Stomach smooth muscle (tissue), 2 donors: ENCODE results near the gene CLASP1.
A peak's percentile ranks its signal among the peaks of the same experiment; 100 is the strongest.
"Not testable (repeated sequence)": the region's sequence is repeated elsewhere in the genome, so short reads cannot be mapped to it uniquely, and the experiment has no call there.

Experiments
- H3K27ac ChIP-seq: one replicate; pipeline ENCODE4 v1.7.0; 2013; ENCODE audit warnings: mild to moderate bottlenecking, low read length, inconsistent platforms
- H3K27me3 ChIP-seq, 2 donors: one replicate each; pipeline ENCODE4 v1.7.0; 2013; ENCODE audit warnings: low read length in 2 of 2; ENCODE audit not compliant: insufficient read depth in 2 of 2, control insufficient read depth in 1 of 2
- H3K36me3 ChIP-seq, 2 donors: one replicate each; pipeline ENCODE4 v1.7.0; 2013; ENCODE audit warnings: low read length in 2 of 2; ENCODE audit not compliant: control insufficient read depth in 2 of 2, insufficient read depth in 2 of 2
- H3K4me1 ChIP-seq: one replicate; pipeline ENCODE4 v1.7.0; 2013; ENCODE audit warnings: low read length; ENCODE audit not compliant: control insufficient read depth, insufficient read depth
- H3K4me3 ChIP-seq, 2 donors: one replicate each; pipeline ENCODE4 v1.7.0; 2013; ENCODE audit warnings: low read length in 2 of 2
- H3K9ac ChIP-seq, 2 donors: one replicate each; pipeline ENCODE4 v1.7.0; 2013; ENCODE audit warnings: low read length in 2 of 2, mild to moderate bottlenecking in 1 of 2
- H3K9me3 ChIP-seq, 2 donors: one replicate each; pipeline ENCODE4 v1.7.0; 2013; ENCODE audit warnings: low read length in 2 of 2; ENCODE audit not compliant: control insufficient read depth in 2 of 2
- donor health status: healthy.
- donor health status: Pancreatic carcinoma.

The CLASP1 gene

GRCh38 chr2:121486191-121486790, 163.0 kb downstream of the CLASP1 start:
- Histone ChIP-seq H3K27ac (no peak overlapping the region), H3K9ac (no peak overlapping the region), H3K4me1 (no peaks in the 10 kb centered on the region), H3K27me3 (no peaks in the 10 kb centered on the region), H3K36me3 (no peaks in the 10 kb centered on the region), H3K9me3 (no peaks in the 10 kb centered on the region), H3K4me3 (no peak overlapping the region)

- H3K27me3 ChIP-seq: no peaks in the 10 kb centered on the region
- H3K4me3 ChIP-seq: no peak overlapping the region
- no peaks in the 10 kb centered on the region for H3K36me3 ChIP-seq
- H3K27ac ChIP-seq: no peak overlapping the region
- H3K9ac ChIP-seq: no peak overlapping the region
- peaks cover 9% of the 10 kb centered on the region for H3K4me1 ChIP-seq
- H3K9me3 ChIP-seq: no peaks in the 10 kb centered on the region
Measured at GRCh38 chr2:121485039-121485438, 164.2 kb downstream of the CLASP1 start.

GRCh38 chr2:121483846-121484245, 165.4 kb downstream of the CLASP1 start:
- H3K27me3 ChIP-seq: no peaks in the 10 kb centered on the region
- no peak overlapping the region for H3K27ac ChIP-seq
- no peak overlapping the region for H3K9ac ChIP-seq
- peaks cover 16% of the 10 kb centered on the region for H3K4me1 ChIP-seq
- H3K9me3 ChIP-seq: no peaks in the 10 kb centered on the region
- H3K4me3 ChIP-seq: no peak overlapping the region
- no peaks in the 10 kb centered on the region for H3K36me3 ChIP-seq

- Histone ChIP-seq H3K9ac (no peak overlapping the region), H3K36me3 (no peaks in the 10 kb centered on the region), H3K9me3 (no peaks in the 10 kb centered on the region), H3K4me1 (peaks cover 16% of the 10 kb centered on the region), H3K27ac (no peak overlapping the region), H3K27me3 (no peaks in the 10 kb centered on the region), H3K4me3 (no peak overlapping the region)
Measured at GRCh38 chr2:121483021-121483420, 166.2 kb downstream of the CLASP1 start.

- H3K9me3 ChIP-seq: no peaks in the 10 kb centered on the region
- H3K4me3 ChIP-seq: peak overlapping the region in 1 of 2 donors; percentile 3
- H3K27ac ChIP-seq: peak overlapping the region; percentile 6
- peaks cover 21% of the 10 kb centered on the region for H3K4me1 ChIP-seq
- H3K36me3 ChIP-seq: no peaks in the 10 kb centered on the region
- no peak overlapping the region for H3K9ac ChIP-seq
- H3K27me3 ChIP-seq: no peaks in the 10 kb centered on the region
Measured at GRCh38 chr2:121480826-121481225, 168.4 kb downstream of the CLASP1 start.

GRCh38 chr2:121479882-121480522, 169.3 kb downstream of the CLASP1 start:
- Histone ChIP-seq H3K9me3 (no peaks in the 10 kb centered on the region), H3K4me3 (peak overlapping the region in 1 of 2 donors; percentile 36), H3K9ac (peak overlapping the region in 1 of 2 donors; percentile 30), H3K27ac (peak overlapping the region; percentile 6), H3K27me3 (no peaks in the 10 kb centered on the region), H3K4me1 (peaks cover 21% of the 10 kb centered on the region), H3K36me3 (no peaks in the 10 kb centered on the region)

- peaks cover 21% of the 10 kb centered on the region for H3K4me1 ChIP-seq
- no peak overlapping the region for H3K27ac ChIP-seq
- H3K9ac ChIP-seq: no peak overlapping the region
- H3K36me3 ChIP-seq: no peaks in the 10 kb centered on the region
- H3K4me3 ChIP-seq: no peak overlapping the region
- no peaks in the 10 kb centered on the region for H3K9me3 ChIP-seq
- H3K27me3 ChIP-seq: no peaks in the 10 kb centered on the region
Measured at GRCh38 chr2:121478996-121479745, 170.1 kb downstream of the CLASP1 start.

GRCh38 chr2:121478358-121478995, 170.8 kb downstream of the CLASP1 start:
- not testable (repeated sequence) for H3K9me3 ChIP-seq, H3K36me3 ChIP-seq, H3K27ac ChIP-seq, H3K9ac ChIP-seq, H3K4me3 ChIP-seq, H3K27me3 ChIP-seq
- H3K4me1 ChIP-seq: peaks cover 21% of the 10 kb centered on the region

- Histone ChIP-seq H3K27ac (no peak overlapping the region), H3K36me3 (no peaks in the 10 kb centered on the region), H3K27me3 (no peaks in the 10 kb centered on the region), H3K9ac (no peak overlapping the region), H3K4me3 (no peak overlapping the region), H3K4me1 (peaks cover 21% of the 10 kb centered on the region), H3K9me3 (no peaks in the 10 kb centered on the region)
Measured at GRCh38 chr2:121476684-121477083, 172.6 kb downstream of the CLASP1 start.

- Histone ChIP-seq H3K27me3 (no peaks in the 10 kb centered on the region), H3K9me3 (no peaks in the 10 kb centered on the region), H3K4me3 (no peak overlapping the region), H3K9ac (no peak overlapping the region), H3K4me1 (peaks cover 21% of the 10 kb centered on the region), H3K36me3 (no peaks in the 10 kb centered on the region), H3K27ac (no peak overlapping the region)
Measured at GRCh38 chr2:121475811-121476571, 173.3 kb downstream of the CLASP1 start.
